HuH-7.5 (cell line): ENCODE measurements around the gene LBP.
A peak's percentile ranks its signal among the peaks of the same experiment; 100 is the strongest.
"Not testable (repeated sequence)": the region's sequence is repeated elsewhere in the genome, so short reads cannot be mapped to it uniquely, and the experiment has no call there.

Experiments used
- DNase-seq: peaks from one replicate; pipeline ENCODE4 v3.0.0; 2011; ENCODE audit warnings: low spot score

The LBP gene

GRCh38 chr20:38346247-38346651 is at the start of gene LBP:
LBP (plus strand) TSS chr20:38346482; CDS start chr20:38346517, 35 bp downstream.
- DNase-seq = peak; percentile 37

DNA sequence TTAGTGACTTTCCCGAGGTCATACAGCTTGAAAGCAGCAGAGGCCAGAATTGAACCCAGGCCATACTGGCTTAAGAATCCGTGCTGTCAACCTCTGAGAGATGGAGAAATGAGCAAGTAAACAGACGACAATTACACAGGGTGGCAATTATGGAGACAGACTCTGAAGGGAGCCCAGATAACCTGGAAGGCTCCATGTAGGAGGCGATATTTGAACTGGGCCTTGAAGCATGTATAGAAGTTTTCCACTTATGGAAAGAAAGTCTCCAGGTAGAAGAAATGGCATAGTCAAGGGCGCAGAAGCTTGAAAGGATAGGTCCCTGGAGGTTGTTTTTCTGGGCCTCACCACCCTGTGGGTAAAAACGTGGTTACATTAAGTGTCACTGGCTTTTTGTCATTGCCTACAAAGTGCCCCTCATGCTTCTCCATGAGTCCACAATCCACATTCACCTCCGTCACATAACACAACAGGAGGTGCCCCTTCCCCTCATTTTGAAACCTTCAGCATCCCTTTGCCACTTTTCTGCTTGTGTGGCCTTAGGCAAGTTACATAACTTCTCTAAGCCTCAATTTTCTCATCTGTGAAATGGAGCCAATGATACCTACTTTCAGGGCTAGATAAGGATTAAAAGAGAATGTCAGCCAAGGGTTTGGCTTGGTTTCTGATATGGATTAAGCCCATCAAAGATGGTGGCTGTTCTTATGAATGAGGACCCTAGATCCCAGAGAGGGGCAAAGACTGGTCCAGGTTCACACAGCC is 48.2 kb upstream of the LBP start:
- no peak for DNase-seq

DNA sequence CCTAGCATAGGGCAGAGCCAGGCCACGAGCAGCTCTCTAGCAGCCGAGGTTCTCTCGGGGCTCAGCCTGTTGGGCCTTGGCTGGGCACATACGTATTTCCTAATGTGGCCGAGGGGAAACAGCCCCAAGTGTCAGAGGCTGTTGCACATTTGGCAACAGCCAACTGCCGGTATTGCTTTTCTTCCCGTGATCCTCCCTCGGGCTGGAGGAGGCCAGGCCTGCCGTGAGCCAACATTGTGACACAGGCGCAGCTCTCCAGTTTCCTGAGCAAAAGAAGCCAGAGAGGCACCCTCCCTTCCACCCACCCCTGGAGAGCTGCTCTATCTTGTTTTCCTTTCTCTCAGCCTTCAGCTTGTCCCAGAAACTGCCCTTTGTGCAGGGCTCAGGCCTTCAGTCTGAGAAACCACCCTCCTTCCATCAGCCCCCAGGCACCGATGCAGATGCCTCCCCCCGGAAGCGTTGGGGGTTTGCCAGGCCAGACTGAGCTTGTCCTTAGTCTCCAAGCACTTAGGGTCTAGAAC is 47.5 kb upstream of the LBP start:
- no peak for DNase-seq

DNA sequence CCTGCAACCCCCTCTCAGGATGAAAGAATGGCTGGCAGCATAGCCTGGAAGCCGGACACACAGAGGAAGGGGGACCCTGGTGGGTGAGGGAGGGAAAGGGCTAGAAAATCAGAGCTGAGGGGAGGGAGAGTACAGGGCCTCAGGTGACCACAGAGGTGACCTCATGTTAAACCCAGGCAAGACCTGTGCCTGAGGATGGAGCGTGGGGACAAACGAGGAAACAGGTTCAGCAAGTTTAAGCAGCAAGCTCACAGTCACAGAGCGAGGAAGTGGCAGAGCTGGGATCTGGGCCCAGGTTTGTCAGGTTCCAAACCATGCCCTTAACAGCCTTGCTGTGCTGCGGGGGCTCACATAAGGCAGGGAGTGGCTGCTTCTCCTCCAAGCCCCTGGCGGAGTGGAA is 46.3 kb upstream of the LBP start:
- DNase-seq = peak; percentile 19

- no peak for DNase-seq
These were observed 45.8 kb upstream of the LBP start for GRCh38 chr20:38300438-38300837.

DNA sequence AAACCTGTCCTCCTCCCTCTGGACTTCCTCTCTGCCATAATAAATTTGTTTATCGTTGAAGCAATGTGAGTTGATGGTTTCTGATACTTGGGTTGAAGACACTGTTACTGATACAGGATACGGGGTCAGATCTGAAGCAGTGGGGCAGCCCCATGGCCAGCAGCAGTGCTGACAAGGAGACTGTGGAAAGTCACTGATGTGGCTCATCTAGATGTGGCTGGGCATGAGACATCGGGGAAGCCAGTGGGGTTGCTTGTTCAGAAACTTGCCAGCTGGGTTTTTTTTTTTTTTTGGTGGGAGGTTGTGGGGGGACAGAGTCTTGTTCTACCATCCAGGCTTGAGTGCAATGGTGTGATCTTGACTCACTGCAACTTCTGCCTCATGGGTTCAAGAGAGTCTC is 45.0 kb upstream of the LBP start:
- no peak for DNase-seq

GRCh38 chr20:38302786-38303185 is 43.5 kb upstream of the LBP start:
- no peak for DNase-seq

DNA sequence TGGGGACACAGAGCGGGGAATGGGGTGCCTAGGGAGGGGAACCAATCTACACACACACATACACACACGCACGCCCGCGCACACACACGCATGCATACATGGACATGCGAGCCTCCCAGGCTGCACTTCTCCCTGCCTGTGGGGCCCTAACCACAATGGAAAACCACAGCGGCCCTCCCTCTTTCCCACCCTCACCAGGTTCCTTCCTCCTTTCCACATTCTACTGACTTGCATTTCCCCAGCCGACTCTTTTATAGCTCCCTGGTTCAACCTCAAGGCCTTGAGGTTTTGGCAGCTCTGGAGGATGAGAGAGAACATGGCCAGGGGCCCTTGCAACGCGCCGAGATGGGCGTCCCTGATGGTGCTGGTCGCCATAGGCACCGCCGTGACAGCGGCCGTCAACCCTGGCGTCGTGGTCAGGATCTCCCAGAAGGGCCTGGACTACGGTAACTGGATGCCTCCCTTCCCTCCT is 42.3 kb upstream of the LBP start, which contains the start of gene BPI:
BPI (plus strand) TSS at position 249 of the 472 bp plus-strand sequence; CDS start at position 317, 68 bp downstream.
- DNase-seq = no peak

DNA sequence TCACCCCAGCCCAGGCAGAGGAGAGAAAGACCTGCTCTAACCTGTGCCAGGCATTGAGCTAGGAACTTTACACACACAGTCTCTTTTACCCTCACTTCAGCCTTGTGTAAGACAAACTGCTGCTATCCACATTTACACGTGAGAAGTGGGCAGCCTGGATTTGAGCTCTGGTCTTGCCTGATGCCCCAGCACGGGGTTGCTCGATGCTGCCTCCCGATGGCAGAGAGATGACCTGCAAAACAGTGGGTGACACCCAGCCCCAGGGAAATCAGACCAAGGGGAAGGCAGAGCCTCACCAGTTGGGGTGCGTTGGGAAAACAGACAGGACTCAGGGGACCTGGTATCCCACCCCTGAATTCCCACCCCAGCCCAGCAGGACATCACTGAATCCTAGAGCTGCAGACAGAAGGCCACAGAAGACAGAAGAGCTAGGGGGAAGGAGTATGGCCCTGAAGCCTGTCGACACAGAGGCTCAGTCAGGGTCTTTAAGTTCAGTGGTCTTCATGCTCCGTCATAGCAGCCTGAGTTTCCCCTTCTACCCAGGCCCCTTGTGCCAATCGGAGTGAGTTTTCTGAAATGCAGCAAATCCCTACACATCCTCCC is 41.3 kb upstream of the LBP start:
- DNase-seq = peak; percentile 32

DNA sequence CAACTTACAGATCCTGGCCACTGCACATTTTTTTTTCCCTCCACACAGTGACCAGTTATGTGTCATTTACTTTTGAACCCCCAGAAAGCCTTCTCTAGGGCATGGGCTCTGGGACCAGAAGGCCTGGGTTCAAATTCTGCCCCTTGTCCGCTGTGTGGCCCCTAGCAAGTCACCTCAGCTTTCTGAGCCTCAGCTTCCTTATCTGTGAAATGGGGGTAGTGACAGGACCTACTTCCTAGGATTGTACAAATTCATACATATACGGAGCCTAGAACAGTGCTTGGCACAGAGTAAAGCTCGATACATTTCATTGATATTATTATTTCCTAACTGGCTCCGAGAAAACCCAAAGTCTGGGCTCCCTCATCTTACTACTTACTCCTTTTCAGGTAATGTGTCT is 40.7 kb upstream of the LBP start:
- no peak for DNase-seq

DNA sequence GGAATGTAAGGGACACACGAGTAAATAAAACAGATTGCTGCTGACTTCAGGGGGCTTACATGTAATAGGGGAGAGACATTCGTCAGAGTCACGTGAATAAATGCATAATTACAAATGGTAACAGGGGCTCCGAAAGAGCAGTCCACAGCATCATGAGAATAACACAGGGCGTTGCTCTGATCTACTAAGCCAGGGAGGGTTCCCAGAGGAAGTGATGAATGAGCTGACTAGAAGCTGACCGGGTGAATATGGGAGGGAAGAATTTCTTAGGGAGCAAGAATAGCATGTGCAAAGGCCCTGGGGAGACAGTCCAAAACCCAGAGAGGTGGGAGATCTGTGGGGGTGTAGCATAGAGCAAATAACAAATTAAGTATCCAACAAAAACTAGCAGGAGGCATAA is 39.9 kb upstream of the LBP start:
- DNase-seq = no peak

GRCh38 chr20:38307371-38308046 is 38.8 kb upstream of the LBP start:
- no peak for DNase-seq

DNA sequence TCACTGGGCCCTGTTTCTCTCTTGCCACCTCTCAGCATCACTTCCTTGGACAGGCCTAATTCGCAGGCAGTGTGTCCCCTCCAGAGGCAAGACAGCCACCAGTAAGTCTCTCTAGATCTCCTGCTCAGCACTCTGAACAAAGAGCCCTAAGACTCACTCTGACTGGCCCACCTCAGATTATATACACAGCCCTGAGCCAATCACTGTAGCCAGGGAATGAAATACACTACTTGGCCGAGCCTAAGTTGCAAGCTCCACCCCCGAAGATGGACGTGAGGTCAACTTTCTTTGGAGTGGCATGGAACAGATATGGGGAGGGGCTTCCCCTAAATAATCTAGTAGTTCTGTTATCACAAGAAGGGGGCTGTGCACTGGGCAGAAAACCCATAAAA is 38.2 kb upstream of the LBP start:
- DNase-seq = no peak

GRCh38 chr20:38308447-38308846 is 37.8 kb upstream of the LBP start:
- no peak for DNase-seq

DNA sequence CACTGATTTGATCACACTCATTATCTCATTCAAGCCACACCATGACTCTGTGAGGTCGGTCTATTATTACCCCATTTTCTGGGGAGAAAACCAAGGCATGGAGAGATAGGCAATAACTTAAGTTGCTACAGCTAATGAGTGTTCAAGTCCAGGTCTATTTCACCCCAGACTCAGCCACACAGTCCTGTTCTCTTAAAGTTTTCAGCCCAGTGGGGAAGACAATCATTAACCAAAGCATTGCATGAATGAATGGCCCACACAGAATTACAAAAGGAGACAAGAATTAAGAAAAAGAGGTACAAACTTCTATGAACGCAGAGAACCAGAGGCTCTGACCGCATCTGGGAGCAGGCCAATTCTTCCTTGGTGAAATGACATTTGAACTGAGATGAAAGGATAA is 35.2 kb upstream of the LBP start:
- no peak for DNase-seq

DNA sequence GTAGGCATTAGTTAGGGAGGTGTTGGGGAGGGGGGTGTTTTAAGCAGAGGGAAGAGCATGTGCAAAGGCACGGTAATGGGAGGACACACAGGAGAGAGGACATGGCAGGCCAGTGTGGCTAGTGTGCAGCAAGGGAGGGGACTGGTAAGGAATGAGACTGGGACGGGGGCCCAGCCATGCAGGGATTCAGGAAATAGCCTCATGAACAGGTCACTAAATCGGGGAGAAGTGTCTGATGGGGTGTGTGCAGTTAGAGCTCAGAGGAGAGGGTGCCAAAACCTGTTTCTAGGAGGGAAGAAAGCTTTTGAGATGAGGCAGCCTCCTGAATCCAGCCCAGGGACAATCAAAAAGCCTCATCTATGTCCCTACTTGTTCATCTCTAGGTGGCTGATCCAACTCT is 34.8 kb upstream of the LBP start:
- no peak for DNase-seq

DNA sequence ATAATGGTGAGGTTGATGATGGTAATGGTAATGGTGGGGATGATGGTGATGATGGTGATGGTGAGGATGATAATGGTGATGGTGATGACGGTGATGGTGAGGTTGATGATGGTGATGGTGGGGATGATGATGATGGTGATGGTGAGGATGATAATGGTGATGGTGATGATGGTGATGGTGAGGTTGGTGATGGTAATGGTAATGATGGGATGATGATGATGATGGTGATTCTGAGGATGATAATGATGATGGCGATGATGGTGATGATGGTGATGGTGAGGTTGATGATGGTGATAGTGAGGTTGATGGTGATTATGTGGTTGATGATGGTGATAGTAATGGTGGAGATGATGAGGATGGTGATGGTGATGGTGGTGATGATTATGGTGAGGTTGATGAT is 32.6 kb upstream of the LBP start:
- DNase-seq = no peak

- not testable (repeated sequence) for DNase-seq
These were observed 31.9 kb upstream of the LBP start for GRCh38 chr20:38314350-38314749.

GRCh38 chr20:38315290-38315966 is 30.9 kb upstream of the LBP start:
- DNase-seq = no peak

GRCh38 chr20:38316341-38316740 is 29.9 kb upstream of the LBP start:
- DNase-seq = no peak

DNA sequence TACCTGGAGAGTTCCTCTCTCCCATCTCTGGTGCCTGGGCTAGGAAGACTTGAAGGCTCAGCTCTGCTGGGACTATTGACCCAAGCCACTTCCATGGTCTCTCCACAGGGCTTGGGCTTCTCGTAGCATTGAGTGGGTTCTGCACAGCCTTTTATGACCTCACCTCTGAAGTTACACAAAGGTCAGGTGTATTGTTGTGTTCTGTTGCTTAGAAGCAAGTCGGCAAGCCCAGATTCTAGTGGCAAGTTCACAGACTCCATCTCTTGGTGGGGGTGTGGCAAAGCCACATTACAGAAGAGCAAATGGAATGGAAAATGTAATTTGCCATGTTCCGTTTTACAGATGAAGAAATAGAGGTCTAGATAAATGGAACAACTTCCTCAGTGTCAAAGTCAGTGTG is 28.9 kb upstream of the LBP start:
- no peak for DNase-seq

DNA sequence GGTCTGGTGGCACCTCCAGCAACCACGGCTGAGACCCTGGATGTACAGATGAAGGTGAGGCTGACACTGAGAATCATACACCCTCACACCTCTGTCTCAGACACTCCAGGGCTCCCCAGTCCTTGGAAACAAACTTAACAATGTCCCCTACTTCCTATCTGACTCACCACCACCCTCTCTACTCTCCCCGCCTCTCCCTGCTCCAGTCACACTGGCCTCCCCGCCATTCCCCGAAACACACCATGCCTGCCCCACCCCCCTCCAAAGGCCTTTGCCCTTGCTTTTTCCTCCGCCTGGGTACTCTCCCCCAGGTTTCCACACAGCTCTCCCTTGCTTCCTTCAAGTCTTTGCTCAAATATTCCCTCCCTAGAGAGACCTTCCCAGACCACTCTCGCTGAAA is 26.1 kb upstream of the LBP start:
- no peak for DNase-seq
